HG03108 (cell line): ENCODE data around the gene PALM3.

Experiments used
- ATAC-seq: cut with Tn5 transposase; IDR thresholded peaks from one replicate; pipeline ENCODE4 v1.9.1; 2021; ENCODE audit warnings: moderate library complexity; ENCODE audit not compliant: unreplicated experiment

PALM3 gene

GRCh38 chr19:14004619-14005348 is 57.1 kb downstream of the PALM3 start:
- ATAC-seq: no peak
